ENCODE measurements around the gene FKBP10. TPM values are rescaled to one million over a fixed set of nuclear protein-coding genes. Genes with fewer than 3 reads are reported as not detected.

FKBP10 gene
- polyA plus RNA-seq, 2 of the 4 experiments (the other 2 are of a cell fraction), result 109 to 119 TPM

DNA sequence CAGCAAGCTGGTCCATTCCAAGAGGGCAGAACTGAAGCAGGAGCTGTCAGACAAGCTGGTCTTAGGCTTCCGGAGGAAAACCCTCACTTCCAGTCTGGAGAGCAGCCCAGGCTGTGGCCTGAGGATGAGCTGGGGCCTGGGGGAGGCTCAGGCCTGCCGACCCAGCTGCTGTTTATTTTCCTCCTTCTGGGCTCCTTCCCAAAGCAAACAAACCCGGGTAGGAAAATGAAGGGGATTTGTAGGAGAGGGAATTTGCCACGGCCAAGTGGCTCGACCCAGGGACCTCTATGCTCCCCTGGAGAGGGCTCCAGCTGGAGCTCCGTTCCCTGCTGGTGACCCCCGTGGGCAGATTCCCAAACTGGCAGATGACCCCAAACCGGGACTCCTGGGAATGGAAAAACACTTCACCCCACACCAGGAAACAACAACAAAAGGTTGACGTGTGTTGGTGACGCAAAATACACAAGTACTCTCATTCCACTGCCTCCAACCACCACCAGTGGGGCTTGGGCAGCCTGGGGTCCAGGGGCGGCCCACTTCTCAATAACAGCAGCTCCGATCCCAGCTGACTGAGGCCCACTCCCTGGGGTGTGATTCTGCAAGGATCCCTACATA, 35.1 kb upstream of the FKBP10 start:
- ATAC-seq, result peak; percentile 81
- POLR2A ChIA-PET, result interaction anchor here (0.5 to 3.2 kb wide), 15 partner anchors 8 to 1362 kb away, joined by 3 to 55 read pairs (median 4); partner anchors contain the start of genes ACLY, EIF1, HAP1 and JUP
- Histone ChIP-seq H3K4me2 (peak overlapping the region; percentile 87), H3K27ac (peak overlapping the region; percentile 89 to 93), H3K4me1 (peaks cover 90% of the 10 kb centered on the region), H3K9me3 (no peaks in the 10 kb centered on the region), H3K4me3 (peak overlapping the region; percentile 8; the same call in 1 of the 3 replicates)
- peak; percentile 94 for FAIRE-seq
- peak; percentile 93 to 98 for DNase-seq (ENCODE audit: low read depth in 1 of 2, low spot score in 1 of 2)
- 1% methylated on average over 12 of the region's 12 CpGs for WGBS (ENCODE audit: missing lambda C conversion rate)
- CTCF ChIA-PET, result interaction anchor here (0.8 to 96.0 kb wide), 5 partner anchors 10 to 117 kb away, joined by 3 to 3262 read pairs (median 5); partner anchors contain the start of genes FKBP10, GAST, HAP1 and JUP
- TF ChIP-seq FOSL2 (IDR thresholded peaks at IDR 0.05), result 0 out of 2 replicates have a peak, but pooled peaks have one; percentile 17
- peak; percentile 79 for TF ChIP-seq FOSL2 (CRISPR knock-in tag; IDR thresholded peaks at IDR 0.05)
- TF ChIP-seq EHMT2 (IDR thresholded peaks at IDR 0.05; ENCODE audit: low read depth), result no peak
- TF ChIP-seq, protein P1, sequence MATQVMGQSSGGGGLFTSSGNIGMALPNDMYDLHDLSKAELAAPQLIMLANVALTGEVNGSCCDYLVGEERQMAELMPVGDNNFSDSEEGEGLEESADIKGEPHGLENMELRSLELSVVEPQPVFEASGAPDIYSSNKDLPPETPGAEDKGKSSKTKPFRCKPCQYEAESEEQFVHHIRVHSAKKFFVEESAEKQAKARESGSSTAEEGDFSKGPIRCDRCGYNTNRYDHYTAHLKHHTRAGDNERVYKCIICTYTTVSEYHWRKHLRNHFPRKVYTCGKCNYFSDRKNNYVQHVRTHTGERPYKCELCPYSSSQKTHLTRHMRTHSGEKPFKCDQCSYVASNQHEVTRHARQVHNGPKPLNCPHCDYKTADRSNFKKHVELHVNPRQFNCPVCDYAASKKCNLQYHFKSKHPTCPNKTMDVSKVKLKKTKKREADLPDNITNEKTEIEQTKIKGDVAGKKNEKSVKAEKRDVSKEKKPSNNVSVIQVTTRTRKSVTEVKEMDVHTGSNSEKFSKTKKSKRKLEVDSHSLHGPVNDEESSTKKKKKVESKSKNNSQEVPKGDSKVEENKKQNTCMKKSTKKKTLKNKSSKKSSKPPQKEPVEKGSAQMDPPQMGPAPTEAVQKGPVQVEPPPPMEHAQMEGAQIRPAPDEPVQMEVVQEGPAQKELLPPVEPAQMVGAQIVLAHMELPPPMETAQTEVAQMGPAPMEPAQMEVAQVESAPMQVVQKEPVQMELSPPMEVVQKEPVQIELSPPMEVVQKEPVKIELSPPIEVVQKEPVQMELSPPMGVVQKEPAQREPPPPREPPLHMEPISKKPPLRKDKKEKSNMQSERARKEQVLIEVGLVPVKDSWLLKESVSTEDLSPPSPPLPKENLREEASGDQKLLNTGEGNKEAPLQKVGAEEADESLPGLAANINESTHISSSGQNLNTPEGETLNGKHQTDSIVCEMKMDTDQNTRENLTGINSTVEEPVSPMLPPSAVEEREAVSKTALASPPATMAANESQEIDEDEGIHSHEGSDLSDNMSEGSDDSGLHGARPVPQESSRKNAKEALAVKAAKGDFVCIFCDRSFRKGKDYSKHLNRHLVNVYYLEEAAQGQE (IDR thresholded peaks at IDR 0.05), result no peak
- no peak; the same call in 1 of the 2 replicates for TF ChIP-seq FOSB (CRISPR knock-in tag; IDR thresholded peaks at IDR 0.05)
- TF ChIP-seq NFE2L2 (conservative IDR thresholded peaks at IDR 0.05; ENCODE audit: low read length), result no peak
- no peak for TF ChIP-seq RCOR1 (IDR thresholded peaks at IDR 0.05; ENCODE audit: low read depth, low read length)
- TF ChIP-seq HEYL (CRISPR knock-in tag; IDR thresholded peaks at IDR 0.05), result no peak
- TF ChIP-seq, protein P2, sequence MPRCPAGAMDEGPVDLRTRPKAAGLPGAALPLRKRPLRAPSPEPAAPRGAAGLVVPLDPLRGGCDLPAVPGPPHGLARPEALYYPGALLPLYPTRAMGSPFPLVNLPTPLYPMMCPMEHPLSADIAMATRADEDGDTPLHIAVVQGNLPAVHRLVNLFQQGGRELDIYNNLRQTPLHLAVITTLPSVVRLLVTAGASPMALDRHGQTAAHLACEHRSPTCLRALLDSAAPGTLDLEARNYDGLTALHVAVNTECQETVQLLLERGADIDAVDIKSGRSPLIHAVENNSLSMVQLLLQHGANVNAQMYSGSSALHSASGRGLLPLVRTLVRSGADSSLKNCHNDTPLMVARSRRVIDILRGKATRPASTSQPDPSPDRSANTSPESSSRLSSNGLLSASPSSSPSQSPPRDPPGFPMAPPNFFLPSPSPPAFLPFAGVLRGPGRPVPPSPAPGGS (IDR thresholded peaks at IDR 0.05), result peak; percentile 84
- TF ChIP-seq NPAS2 (CRISPR knock-in tag; IDR thresholded peaks at IDR 0.05; ENCODE audit: borderline replicate concordance), result no peak
- TF ChIP-seq, protein P3, sequence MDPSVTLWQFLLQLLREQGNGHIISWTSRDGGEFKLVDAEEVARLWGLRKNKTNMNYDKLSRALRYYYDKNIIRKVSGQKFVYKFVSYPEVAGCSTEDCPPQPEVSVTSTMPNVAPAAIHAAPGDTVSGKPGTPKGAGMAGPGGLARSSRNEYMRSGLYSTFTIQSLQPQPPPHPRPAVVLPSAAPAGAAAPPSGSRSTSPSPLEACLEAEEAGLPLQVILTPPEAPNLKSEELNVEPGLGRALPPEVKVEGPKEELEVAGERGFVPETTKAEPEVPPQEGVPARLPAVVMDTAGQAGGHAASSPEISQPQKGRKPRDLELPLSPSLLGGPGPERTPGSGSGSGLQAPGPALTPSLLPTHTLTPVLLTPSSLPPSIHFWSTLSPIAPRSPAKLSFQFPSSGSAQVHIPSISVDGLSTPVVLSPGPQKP (IDR thresholded peaks at IDR 0.05; ENCODE audit: low read depth, low read length), result no peak
- peak; percentile 44; the same call in 1 of the 2 replicates for TF ChIP-seq RARB (CRISPR knock-in tag; IDR thresholded peaks at IDR 0.05)
- TF ChIP-seq CBX2 (IDR thresholded peaks at IDR 0.05; ENCODE audit: borderline replicate concordance, low read depth), result no peak
- TF ChIP-seq TFCP2L1 (CRISPR knock-in tag; IDR thresholded peaks at IDR 0.05), result no peak
- TF ChIP-seq, protein P4, sequence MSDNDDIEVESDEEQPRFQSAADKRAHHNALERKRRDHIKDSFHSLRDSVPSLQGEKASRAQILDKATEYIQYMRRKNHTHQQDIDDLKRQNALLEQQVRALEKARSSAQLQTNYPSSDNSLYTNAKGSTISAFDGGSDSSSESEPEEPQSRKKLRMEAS (IDR thresholded peaks at IDR 0.05), result peak; percentile 73
- TF ChIP-seq HOXB5 (CRISPR knock-in tag; IDR thresholded peaks at IDR 0.05), result no peak
- TF ChIP-seq RAD21 (conservative IDR thresholded peaks at IDR 0.05 in 1 of 2, IDR thresholded peaks at IDR 0.05 in 1 of 2), result no peak; a peak in 1 of 5 replicates
- TF ChIP-seq, protein P5, sequence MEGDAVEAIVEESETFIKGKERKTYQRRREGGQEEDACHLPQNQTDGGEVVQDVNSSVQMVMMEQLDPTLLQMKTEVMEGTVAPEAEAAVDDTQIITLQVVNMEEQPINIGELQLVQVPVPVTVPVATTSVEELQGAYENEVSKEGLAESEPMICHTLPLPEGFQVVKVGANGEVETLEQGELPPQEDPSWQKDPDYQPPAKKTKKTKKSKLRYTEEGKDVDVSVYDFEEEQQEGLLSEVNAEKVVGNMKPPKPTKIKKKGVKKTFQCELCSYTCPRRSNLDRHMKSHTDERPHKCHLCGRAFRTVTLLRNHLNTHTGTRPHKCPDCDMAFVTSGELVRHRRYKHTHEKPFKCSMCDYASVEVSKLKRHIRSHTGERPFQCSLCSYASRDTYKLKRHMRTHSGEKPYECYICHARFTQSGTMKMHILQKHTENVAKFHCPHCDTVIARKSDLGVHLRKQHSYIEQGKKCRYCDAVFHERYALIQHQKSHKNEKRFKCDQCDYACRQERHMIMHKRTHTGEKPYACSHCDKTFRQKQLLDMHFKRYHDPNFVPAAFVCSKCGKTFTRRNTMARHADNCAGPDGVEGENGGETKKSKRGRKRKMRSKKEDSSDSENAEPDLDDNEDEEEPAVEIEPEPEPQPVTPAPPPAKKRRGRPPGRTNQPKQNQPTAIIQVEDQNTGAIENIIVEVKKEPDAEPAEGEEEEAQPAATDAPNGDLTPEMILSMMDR (IDR thresholded peaks at IDR 0.05), result no peak
- TF ChIP-seq TP53 (CRISPR knock-in tag; IDR thresholded peaks at IDR 0.05), result no peak
- no peak for TF ChIP-seq CBX8 (IDR thresholded peaks at IDR 0.05)
- TF ChIP-seq, protein P6, sequence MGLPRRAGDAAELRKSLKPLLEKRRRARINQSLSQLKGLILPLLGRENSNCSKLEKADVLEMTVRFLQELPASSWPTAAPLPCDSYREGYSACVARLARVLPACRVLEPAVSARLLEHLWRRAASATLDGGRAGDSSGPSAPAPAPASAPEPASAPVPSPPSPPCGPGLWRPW (IDR thresholded peaks at IDR 0.05), result no peak
- peak; percentile 79; the same call in 1 of the 2 replicates for TF ChIP-seq FOXS1 (CRISPR knock-in tag; IDR thresholded peaks at IDR 0.05)
- TF ChIP-seq HDAC2 (IDR thresholded peaks at IDR 0.05), result no peak
- TF ChIP-seq ESRRA (IDR thresholded peaks at IDR 0.05; ENCODE audit: borderline replicate concordance, low read length), result 0 out of 2 replicates have a peak, but pooled peaks have one; percentile 41
- TF ChIP-seq HOXB13 (CRISPR knock-in tag; IDR thresholded peaks at IDR 0.05; ENCODE audit: low read depth), result 0 out of 2 replicates have a peak, but pooled peaks have one; percentile 11
- TF ChIP-seq PHF8 (IDR thresholded peaks at IDR 0.05; ENCODE audit: borderline replicate concordance, low read depth), result no peak
- no peak; the same call in 2 of the 3 replicates for TF ChIP-seq SMC3 (IDR thresholded peaks at IDR 0.05)
- no peak for TF ChIP-seq HOXA7 (CRISPR knock-in tag; IDR thresholded peaks at IDR 0.05)
- peak; percentile 81 for TF ChIP-seq GATA3 (IDR thresholded peaks at IDR 0.05; ENCODE audit: borderline replicate concordance)
- peak; percentile 87 to 94 for TF ChIP-seq JUN (IDR thresholded peaks at IDR 0.05)
- TF ChIP-seq SREBF2 (IDR thresholded peaks at IDR 0.05), result no peak
- TF ChIP-seq NR3C1 (IDR thresholded peaks at IDR 0.05), result no peak
- TF ChIP-seq MAFK (IDR thresholded peaks at IDR 0.05; ENCODE audit: partially characterized antibody), result no peak

All from A549 (cell line).